Adrenal gland (tissue), 5 donors: Measurements from ENCODE around the gene SLCO1B3.

Experiments used
- POLR2A ChIP-seq, 2 donors: fragments of 450-650 bp; IDR thresholded peaks; one replicate each; pipeline ENCODE4 v1.6.1; 2017; ENCODE audit warnings: antibody characterized with exemption in 2 of 2, mild to moderate bottlenecking in 2 of 2, moderate library complexity in 1 of 2
- TF ChIP-seq, protein P1 (sequence below), 6 experiments: fragments of 450-650 bp in 4 of 6; fragments of 200-600 bp in 2 of 6; sonication (generic) in 1 of 6; IDR thresholded peaks; 1 replicate in 5 of 6; 2 replicates in 1 of 6; pipeline versions ENCODE4 v1.5.1 to v1.8.0; 2016 to 2021; ENCODE audit warnings: antibody characterized with exemption in 6 of 6, mild to moderate bottlenecking in 2 of 6, moderate library complexity in 1 of 6
- donor health status: DM: no; HTN: no; CAD: no.

DNA sequence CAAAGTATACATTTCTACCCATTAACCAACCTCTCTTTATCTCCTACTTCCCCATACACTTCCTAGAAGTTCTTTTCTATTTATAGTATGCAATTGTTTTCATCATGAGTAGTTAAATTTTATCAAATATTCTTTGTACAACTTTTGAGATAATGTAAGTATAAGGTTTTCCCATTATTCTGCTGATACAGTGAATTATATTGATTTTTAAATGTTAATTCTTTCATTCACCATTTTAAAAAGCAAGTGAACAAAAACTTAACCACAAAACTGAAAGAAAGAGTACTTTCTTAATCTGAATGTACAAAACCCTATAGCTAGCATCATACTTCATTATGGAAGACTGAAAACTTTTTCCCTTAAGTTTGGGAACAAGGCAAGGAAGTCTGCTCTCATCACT, 9.5 kb upstream of the SLCO1B3 start:
- TF ChIP-seq, protein P1, sequence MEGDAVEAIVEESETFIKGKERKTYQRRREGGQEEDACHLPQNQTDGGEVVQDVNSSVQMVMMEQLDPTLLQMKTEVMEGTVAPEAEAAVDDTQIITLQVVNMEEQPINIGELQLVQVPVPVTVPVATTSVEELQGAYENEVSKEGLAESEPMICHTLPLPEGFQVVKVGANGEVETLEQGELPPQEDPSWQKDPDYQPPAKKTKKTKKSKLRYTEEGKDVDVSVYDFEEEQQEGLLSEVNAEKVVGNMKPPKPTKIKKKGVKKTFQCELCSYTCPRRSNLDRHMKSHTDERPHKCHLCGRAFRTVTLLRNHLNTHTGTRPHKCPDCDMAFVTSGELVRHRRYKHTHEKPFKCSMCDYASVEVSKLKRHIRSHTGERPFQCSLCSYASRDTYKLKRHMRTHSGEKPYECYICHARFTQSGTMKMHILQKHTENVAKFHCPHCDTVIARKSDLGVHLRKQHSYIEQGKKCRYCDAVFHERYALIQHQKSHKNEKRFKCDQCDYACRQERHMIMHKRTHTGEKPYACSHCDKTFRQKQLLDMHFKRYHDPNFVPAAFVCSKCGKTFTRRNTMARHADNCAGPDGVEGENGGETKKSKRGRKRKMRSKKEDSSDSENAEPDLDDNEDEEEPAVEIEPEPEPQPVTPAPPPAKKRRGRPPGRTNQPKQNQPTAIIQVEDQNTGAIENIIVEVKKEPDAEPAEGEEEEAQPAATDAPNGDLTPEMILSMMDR (IDR thresholded peaks at IDR 0.05) = no peak
- no peak for TF ChIP-seq POLR2A (IDR thresholded peaks at IDR 0.05)
